ENCODE data around the gene ERC2. TPM values are rescaled to one million over a fixed set of nuclear protein-coding genes. Genes with fewer than 3 reads are reported as not detected.

Gene ERC2
- total and polyA plus RNA-seq, 2 donors (not counting 3 experiments of a cell fraction or from before 2014, with no cell fraction given) = 5.6 to 15.5 TPM

DNA sequence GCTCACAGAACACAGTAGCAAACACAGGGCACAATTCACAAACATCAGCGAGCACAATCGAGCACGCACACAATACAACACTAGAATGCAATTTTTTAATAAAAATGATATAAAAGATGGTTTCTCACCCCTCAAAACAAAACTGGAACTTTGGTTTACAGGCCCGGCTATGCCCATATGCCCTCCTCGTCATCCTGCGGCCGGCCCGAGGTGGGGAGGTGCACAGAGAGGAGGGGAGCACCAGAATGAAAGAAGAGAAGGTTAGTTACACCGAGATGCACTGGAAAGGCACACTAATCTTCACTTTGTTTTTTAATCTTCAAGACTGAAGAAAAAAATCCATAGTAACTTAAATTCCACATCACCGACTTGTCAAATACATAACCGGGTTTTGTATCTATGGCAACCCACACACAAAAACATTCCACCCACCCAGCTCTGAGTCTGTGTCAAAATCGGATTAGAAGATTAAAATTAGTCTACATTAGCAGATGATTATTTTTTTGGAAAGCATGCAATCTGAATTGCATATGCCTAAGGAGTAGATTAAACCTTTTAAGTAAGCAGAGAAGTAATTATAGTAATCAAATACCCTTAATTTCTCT, 784.5 kb downstream of the ERC2 start:
- POLR2A ChIA-PET = no interaction called here
- Histone ChIP-seq H3K9ac (replicated peaks; ENCODE audit: extremely low read depth, insufficient read depth, low read length) (no peak overlapping the region), H3K79me2 (ENCODE audit: control insufficient read depth, insufficient read depth, low read length) (no peaks in the 10 kb centered on the region), H3K4me3 (replicated peaks in 1 of 3; ENCODE audit: insufficient read depth in 1 of 3, low read depth in 1 of 3, low read length in 3 of 3) (no peak overlapping the region), H3K9me1 (replicated peaks; ENCODE audit: control insufficient read depth, extremely low read depth, insufficient read depth, low read length) (no peaks in the 10 kb centered on the region), H3K4me2 (ENCODE audit: insufficient read depth, low read length) (no peak overlapping the region), H2AFZ (ENCODE audit: low read depth, low read length) (no peak overlapping the region), H3K9me3 (replicated peaks; ENCODE audit: control insufficient read depth, insufficient read depth, low read length) (no peaks in the 10 kb centered on the region), H3K36me3 (ENCODE audit: control insufficient read depth in 2 of 2, extremely low read depth in 1 of 2, insufficient read depth in 2 of 2, low read length in 2 of 2) (no peaks in the 10 kb centered on the region), H3K4me1 (ENCODE audit: control insufficient read depth, extremely low read depth, insufficient read depth, low read length) (no peaks in the 10 kb centered on the region), H3K27me3 (ENCODE audit: control insufficient read depth in 2 of 2, insufficient read depth in 2 of 2, low read length in 2 of 2) (no peaks in the 10 kb centered on the region), H4K20me1 (replicated peaks; ENCODE audit: control insufficient read depth, extremely low read depth, insufficient read depth, low read length) (no peaks in the 10 kb centered on the region), H3K27ac (ENCODE audit: insufficient read depth, low read depth, low read length) (no peak overlapping the region)
- TF ChIP-seq, protein P1, sequence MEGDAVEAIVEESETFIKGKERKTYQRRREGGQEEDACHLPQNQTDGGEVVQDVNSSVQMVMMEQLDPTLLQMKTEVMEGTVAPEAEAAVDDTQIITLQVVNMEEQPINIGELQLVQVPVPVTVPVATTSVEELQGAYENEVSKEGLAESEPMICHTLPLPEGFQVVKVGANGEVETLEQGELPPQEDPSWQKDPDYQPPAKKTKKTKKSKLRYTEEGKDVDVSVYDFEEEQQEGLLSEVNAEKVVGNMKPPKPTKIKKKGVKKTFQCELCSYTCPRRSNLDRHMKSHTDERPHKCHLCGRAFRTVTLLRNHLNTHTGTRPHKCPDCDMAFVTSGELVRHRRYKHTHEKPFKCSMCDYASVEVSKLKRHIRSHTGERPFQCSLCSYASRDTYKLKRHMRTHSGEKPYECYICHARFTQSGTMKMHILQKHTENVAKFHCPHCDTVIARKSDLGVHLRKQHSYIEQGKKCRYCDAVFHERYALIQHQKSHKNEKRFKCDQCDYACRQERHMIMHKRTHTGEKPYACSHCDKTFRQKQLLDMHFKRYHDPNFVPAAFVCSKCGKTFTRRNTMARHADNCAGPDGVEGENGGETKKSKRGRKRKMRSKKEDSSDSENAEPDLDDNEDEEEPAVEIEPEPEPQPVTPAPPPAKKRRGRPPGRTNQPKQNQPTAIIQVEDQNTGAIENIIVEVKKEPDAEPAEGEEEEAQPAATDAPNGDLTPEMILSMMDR (IDR thresholded peaks at IDR 0.05; ENCODE audit: extremely low read depth in 1 of 2, insufficient read depth in 1 of 2, low read depth in 1 of 2, low read length in 2 of 2) = no peak
- TF ChIP-seq JUN (IDR thresholded peaks at IDR 0.05; ENCODE audit: borderline replicate concordance, insufficient read depth, insufficient read length, low read depth) = no peak
- no peak for TF ChIP-seq POLR2A (IDR thresholded peaks at IDR 0.05; ENCODE audit: low read depth, low read length)
- TF ChIP-seq, protein P2, sequence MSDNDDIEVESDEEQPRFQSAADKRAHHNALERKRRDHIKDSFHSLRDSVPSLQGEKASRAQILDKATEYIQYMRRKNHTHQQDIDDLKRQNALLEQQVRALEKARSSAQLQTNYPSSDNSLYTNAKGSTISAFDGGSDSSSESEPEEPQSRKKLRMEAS (IDR thresholded peaks at IDR 0.05; ENCODE audit: insufficient read depth, insufficient read length) = no peak
- no peak for TF ChIP-seq FOS (IDR thresholded peaks at IDR 0.05; ENCODE audit: borderline replicate concordance, insufficient read depth, low read length)
- no peak for TF ChIP-seq EZH2 (IDR thresholded peaks at IDR 0.05; ENCODE audit: borderline replicate concordance, low read depth, low read length, severe bottlenecking)
- no peak for TF ChIP-seq POLR2AphosphoS5 (IDR thresholded peaks at IDR 0.05; ENCODE audit: insufficient read depth, low read depth, low read length)
- TF ChIP-seq MYC (IDR thresholded peaks at IDR 0.05; ENCODE audit: low read depth, low read length) = no peak
- FAIRE-seq = no peak
- dilution Hi-C loops (cut with MboI; ENCODE audit: extremely low pct_ligation_motif_present, low sequenced_read_pairs) = no loop called here
- BruUV-seq (replicated peaks) = no TSS peak
- no peak for DNase-seq (ENCODE audit: low read depth, low spot score)
- CTCF ChIA-PET = no interaction called here
- intact Hi-C loops (cut with micrococcal nuclease) = no loop called here
